Left ventricle myocardium inferior (tissue), 1 donor: ENCODE measurements around the gene UBA1. TPM values are rescaled to one million over a fixed set of nuclear protein-coding genes. Genes with fewer than 3 reads are reported as not detected.

Experiments used
- DNase-seq: peaks from one replicate; pipeline ENCODE4 v3.0.0-alpha.2; 2020
- H3K27ac ChIP-seq: fragments of 200-600 bp; replicated peaks from 2 replicates; pipeline ENCODE4 v1.8.0; 2021
- H3K27me3 ChIP-seq: fragments of 200-600 bp; 2 replicates; pipeline ENCODE4 v1.8.0; 2021; ENCODE audit warnings: low read depth
- H3K36me3 ChIP-seq: fragments of 200-600 bp; 2 replicates; pipeline ENCODE4 v1.8.0; 2021
- H3K4me1 ChIP-seq: fragments of 200-600 bp; 2 replicates; pipeline ENCODE4 v1.8.0; 2021
- H3K4me3 ChIP-seq: fragments of 200-600 bp; 2 replicates; pipeline ENCODE4 v1.8.0; 2021; ENCODE audit warnings: mild to moderate bottlenecking, moderate library complexity
- H3K9me3 ChIP-seq: fragments of 200-600 bp; replicated peaks from 2 replicates; pipeline ENCODE4 v1.8.0; 2021
- CTCF ChIP-seq: fragments of 200-600 bp; IDR thresholded peaks from 2 replicates; pipeline ENCODE4 v1.8.0; 2021; ENCODE audit warnings: antibody characterized with exemption, mild to moderate bottlenecking, borderline replicate concordance
- intact Hi-C: fragments of 100-400 bp; cut with micrococcal nuclease; formaldehyde crosslinking; loops from one replicate; pipeline ENCODE4 v1.11.0; 2022
- total RNA-seq: library from RNA; stranded (reverse); fragmentation: NEBNext Ultra II Directional; extraction: Animal tissue kit (Norgen Biotek cat#: 25700); gene quantifications from one replicate; pipeline ENCODE4 v1.2.1, GENCODE V29; 2021
- donor health status: DM: no; HTN: yes; CAD: no; lungs with severe emphysema.

Gene UBA1
- total RNA-seq, 1 donor from 2014 or later = 99.8 TPM

GRCh38 chrX:47202877-47203276 is 9.2 kb downstream of the UBA1 start:
- H3K36me3 ChIP-seq = peaks cover 86% of the 10 kb centered on the region
- no peak overlapping the region for H3K4me3 ChIP-seq
- H3K4me1 ChIP-seq = peaks cover 9% of the 10 kb centered on the region
- H3K27me3 ChIP-seq = no peaks in the 10 kb centered on the region
- H3K27ac ChIP-seq = no peak overlapping the region
- no peaks in the 10 kb centered on the region for H3K9me3 ChIP-seq
- no peak for TF ChIP-seq CTCF
- no peak for DNase-seq
- intact Hi-C loops = no loop called here

- intact Hi-C loops = no loop called here
- TF ChIP-seq CTCF = no peak
- Histone ChIP-seq H3K27ac (no peak overlapping the region), H3K4me3 (no peak overlapping the region), H3K27me3 (no peaks in the 10 kb centered on the region), H3K36me3 (peaks cover 80% of the 10 kb centered on the region), H3K4me1 (peaks cover 8% of the 10 kb centered on the region), H3K9me3 (no peaks in the 10 kb centered on the region)
- DNase-seq = no peak
Measured at GRCh38 chrX:47204970-47205369, 11.3 kb downstream of the UBA1 start.

- no peak for DNase-seq
- peaks cover 80% of the 10 kb centered on the region for H3K36me3 ChIP-seq
Measured at GRCh38 chrX:47206316-47206715, 12.7 kb downstream of the UBA1 start.

GRCh38 chrX:47208108-47208507 is 14.5 kb downstream of the UBA1 start:
- no peak for TF ChIP-seq CTCF
- Histone ChIP-seq H3K4me1 (peaks cover 10% of the 10 kb centered on the region), H3K27ac (no peak overlapping the region), H3K4me3 (no peak overlapping the region), H3K27me3 (no peaks in the 10 kb centered on the region), H3K9me3 (no peaks in the 10 kb centered on the region), H3K36me3 (peaks cover 79% of the 10 kb centered on the region)
- intact Hi-C loops = no loop called here
- no peak for DNase-seq

More at GRCh38 chrX:47206316-47206715, 12.7 kb downstream of the UBA1 start:
- Histone ChIP-seq H3K9me3 (no peaks in the 10 kb centered on the region), H3K27ac (no peak overlapping the region), H3K4me1 (peaks cover 10% of the 10 kb centered on the region), H3K4me3 (no peak overlapping the region), H3K27me3 (no peaks in the 10 kb centered on the region)
- TF ChIP-seq CTCF = no peak
- intact Hi-C loops = no loop called here

GRCh38 chrX:47209508-47210238 is 16.0 kb downstream of the UBA1 start:
- H3K36me3 ChIP-seq = peaks cover 85% of the 10 kb centered on the region
- TF ChIP-seq CTCF = no peak
- H3K4me3 ChIP-seq = no peak overlapping the region
- H3K27ac ChIP-seq = peak overlapping the region; percentile 67
- no peaks in the 10 kb centered on the region for H3K9me3 ChIP-seq
- no peaks in the 10 kb centered on the region for H3K27me3 ChIP-seq
- H3K4me1 ChIP-seq = peaks cover 10% of the 10 kb centered on the region
- intact Hi-C loops = no loop called here
- DNase-seq = peak; percentile 33
